ENCODE data around the gene ELL2. TPM values are rescaled to one million over a fixed set of nuclear protein-coding genes. Genes with fewer than 3 reads are reported as not detected.

Gene ELL2
- total RNA-seq, 1 donor from 2014 or later, result 14.2 TPM

DNA sequence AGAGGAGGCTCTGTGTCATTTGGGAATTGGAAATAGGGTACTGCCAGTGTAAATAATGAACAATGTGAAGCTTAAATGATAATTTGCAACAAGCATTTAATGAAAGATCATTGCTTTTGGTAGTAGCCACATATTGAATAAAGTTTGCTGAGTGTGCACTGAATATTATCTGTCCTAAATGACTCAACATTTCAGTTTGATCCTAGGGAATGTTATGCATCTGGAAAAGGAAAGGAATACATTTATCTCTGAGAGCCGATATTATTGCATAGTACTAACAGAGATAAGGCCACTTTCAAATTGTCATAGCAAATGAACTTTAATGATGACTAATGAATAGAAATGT is 8.7 kb upstream of the ELL2 start:
- Mint-ChIP-seq H3K9me3 (peaks cover 2% of the 10 kb centered on the region), H3K27me3 (ENCODE audit: insufficient read depth, low read depth) (no peaks in the 10 kb centered on the region), H3K4me1 (no peaks in the 10 kb centered on the region), H3K27ac (no peak overlapping the region), H3K36me3 (no peaks in the 10 kb centered on the region), H3K4me3 (no peak overlapping the region)
- H3K27me3 ChIP-seq, result no peaks in the 10 kb centered on the region
- no peaks in the 10 kb centered on the region for H3K79me2 ChIP-seq (ENCODE audit: low read depth)
- no peaks in the 10 kb centered on the region for H3K9me3 ChIP-seq (ENCODE audit: low read depth)
- H2AFZ ChIP-seq (replicated peaks), result no peak overlapping the region
- no peak overlapping the region for H3K4me3 ChIP-seq
- no peak for TF ChIP-seq EZH2 (IDR thresholded peaks at IDR 0.05)
- TF ChIP-seq, protein P1, sequence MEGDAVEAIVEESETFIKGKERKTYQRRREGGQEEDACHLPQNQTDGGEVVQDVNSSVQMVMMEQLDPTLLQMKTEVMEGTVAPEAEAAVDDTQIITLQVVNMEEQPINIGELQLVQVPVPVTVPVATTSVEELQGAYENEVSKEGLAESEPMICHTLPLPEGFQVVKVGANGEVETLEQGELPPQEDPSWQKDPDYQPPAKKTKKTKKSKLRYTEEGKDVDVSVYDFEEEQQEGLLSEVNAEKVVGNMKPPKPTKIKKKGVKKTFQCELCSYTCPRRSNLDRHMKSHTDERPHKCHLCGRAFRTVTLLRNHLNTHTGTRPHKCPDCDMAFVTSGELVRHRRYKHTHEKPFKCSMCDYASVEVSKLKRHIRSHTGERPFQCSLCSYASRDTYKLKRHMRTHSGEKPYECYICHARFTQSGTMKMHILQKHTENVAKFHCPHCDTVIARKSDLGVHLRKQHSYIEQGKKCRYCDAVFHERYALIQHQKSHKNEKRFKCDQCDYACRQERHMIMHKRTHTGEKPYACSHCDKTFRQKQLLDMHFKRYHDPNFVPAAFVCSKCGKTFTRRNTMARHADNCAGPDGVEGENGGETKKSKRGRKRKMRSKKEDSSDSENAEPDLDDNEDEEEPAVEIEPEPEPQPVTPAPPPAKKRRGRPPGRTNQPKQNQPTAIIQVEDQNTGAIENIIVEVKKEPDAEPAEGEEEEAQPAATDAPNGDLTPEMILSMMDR (IDR thresholded peaks at IDR 0.05), result no peak
- no peak for TF ChIP-seq EZH2phosphoT487 (IDR thresholded peaks at IDR 0.05)
- H3K27ac ChIP-seq, result no peak overlapping the region
- no peak for DNase-seq (ENCODE audit: low spot score)
- no peaks in the 10 kb centered on the region for H4K20me1 ChIP-seq (ENCODE audit: low read depth)
- H3K4me2 ChIP-seq, result no peak overlapping the region
- no peaks in the 10 kb centered on the region for H3K4me1 ChIP-seq
- no peaks in the 10 kb centered on the region for H3F3A ChIP-seq (ENCODE audit: low read depth)
- H3K36me3 ChIP-seq, result no peaks in the 10 kb centered on the region
- H3K9ac ChIP-seq, result no peak overlapping the region

- no peak overlapping the region for H3K4me3 ChIP-seq
- no peak for DNase-seq (ENCODE audit: low spot score)
- no peak overlapping the region for H2AFZ ChIP-seq (replicated peaks)
- no peaks in the 10 kb centered on the region for H3K36me3 ChIP-seq
- no peak overlapping the region for H3K27ac Mint-ChIP-seq
- no peak overlapping the region for H3K9ac ChIP-seq
- no peaks in the 10 kb centered on the region for H3K9me3 ChIP-seq (ENCODE audit: low read depth)
- no peaks in the 10 kb centered on the region for H3K4me1 Mint-ChIP-seq
- no peak overlapping the region for H3K27ac ChIP-seq
- no peaks in the 10 kb centered on the region for H3K79me2 ChIP-seq (ENCODE audit: low read depth)
- no peaks in the 10 kb centered on the region for H3F3A ChIP-seq (ENCODE audit: low read depth)
- TF ChIP-seq EZH2phosphoT487 (IDR thresholded peaks at IDR 0.05) (no peak), EZH2 (IDR thresholded peaks at IDR 0.05) (no peak)
- TF ChIP-seq, protein P1 (IDR thresholded peaks at IDR 0.05), result no peak
- no peak overlapping the region for H3K4me3 Mint-ChIP-seq
- no peaks in the 10 kb centered on the region for H4K20me1 ChIP-seq (ENCODE audit: low read depth)
- H3K27me3 Mint-ChIP-seq (ENCODE audit: insufficient read depth, low read depth), result no peaks in the 10 kb centered on the region
- H3K9me3 Mint-ChIP-seq, result peaks cover 2% of the 10 kb centered on the region
- H3K27me3 ChIP-seq, result no peaks in the 10 kb centered on the region
- H3K4me2 ChIP-seq, result no peak overlapping the region
- no peaks in the 10 kb centered on the region for H3K4me1 ChIP-seq
- H3K36me3 Mint-ChIP-seq, result no peaks in the 10 kb centered on the region
Measured at GRCh38 chr5:95969651-95970358, 8.2 kb upstream of the ELL2 start.

DNA sequence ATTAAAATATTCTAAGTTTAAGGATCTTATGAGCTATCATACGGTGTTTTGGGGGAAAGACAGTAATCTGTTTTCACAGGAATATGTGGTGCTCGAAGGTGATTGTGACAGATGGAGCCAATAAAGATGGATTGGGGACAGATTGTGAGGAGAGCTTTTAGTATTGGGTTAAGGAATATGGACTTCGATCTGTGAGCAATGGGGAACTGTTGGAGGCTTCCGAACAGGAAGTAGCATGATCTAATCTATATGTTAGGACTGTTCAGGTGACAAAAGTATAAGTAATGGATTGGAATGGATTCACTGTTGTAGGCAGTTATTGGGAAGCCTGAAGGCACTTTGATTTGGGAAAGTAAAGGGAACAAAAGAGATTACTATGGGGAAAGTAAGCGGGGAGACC is 7.4 kb upstream of the ELL2 start:
- Histone ChIP-seq H3K4me2 (no peak overlapping the region), H3K27me3 (no peaks in the 10 kb centered on the region), H3F3A (ENCODE audit: low read depth) (no peaks in the 10 kb centered on the region), H3K4me1 (no peaks in the 10 kb centered on the region), H4K20me1 (ENCODE audit: low read depth) (no peaks in the 10 kb centered on the region), H3K27ac (no peak overlapping the region), H2AFZ (replicated peaks) (no peak overlapping the region), H3K4me3 (no peak overlapping the region), H3K9ac (no peak overlapping the region), H3K36me3 (no peaks in the 10 kb centered on the region), H3K9me3 (ENCODE audit: low read depth) (no peaks in the 10 kb centered on the region), H3K79me2 (ENCODE audit: low read depth) (no peaks in the 10 kb centered on the region)
- H3K36me3 Mint-ChIP-seq, result no peaks in the 10 kb centered on the region
- DNase-seq (ENCODE audit: low spot score), result no peak
- H3K27me3 Mint-ChIP-seq (ENCODE audit: insufficient read depth, low read depth), result no peaks in the 10 kb centered on the region
- H3K4me3 Mint-ChIP-seq, result no peak overlapping the region
- no peaks in the 10 kb centered on the region for H3K4me1 Mint-ChIP-seq
- TF ChIP-seq EZH2phosphoT487 (IDR thresholded peaks at IDR 0.05), result no peak
- no peak for TF ChIP-seq EZH2 (IDR thresholded peaks at IDR 0.05)
- H3K27ac Mint-ChIP-seq, result no peak overlapping the region
- peaks cover 2% of the 10 kb centered on the region for H3K9me3 Mint-ChIP-seq

GRCh38 chr5:95967236-95967635 is 5.6 kb upstream of the ELL2 start:
- H3K9me3 ChIP-seq (ENCODE audit: low read depth), result no peaks in the 10 kb centered on the region
- H3K27ac ChIP-seq, result no peak overlapping the region
- H3K36me3 Mint-ChIP-seq, result no peaks in the 10 kb centered on the region
- H3K36me3 ChIP-seq, result no peaks in the 10 kb centered on the region
- no peak overlapping the region for H3K4me2 ChIP-seq
- H3K4me1 ChIP-seq, result no peaks in the 10 kb centered on the region
- no peak overlapping the region for H3K27ac Mint-ChIP-seq
- TF ChIP-seq, protein P1 (IDR thresholded peaks at IDR 0.05), result no peak
- TF ChIP-seq EZH2phosphoT487 (IDR thresholded peaks at IDR 0.05), result no peak
- TF ChIP-seq EZH2 (IDR thresholded peaks at IDR 0.05), result no peak
- H3K4me3 Mint-ChIP-seq, result no peak overlapping the region
- H4K20me1 ChIP-seq (ENCODE audit: low read depth), result no peaks in the 10 kb centered on the region
- H2AFZ ChIP-seq (replicated peaks), result no peak overlapping the region
- DNase-seq (ENCODE audit: low spot score), result no peak
- H3K9ac ChIP-seq, result no peak overlapping the region
- H3K4me3 ChIP-seq, result no peak overlapping the region
- H3F3A ChIP-seq (ENCODE audit: low read depth), result peaks cover 7% of the 10 kb centered on the region
- no peaks in the 10 kb centered on the region for H3K79me2 ChIP-seq (ENCODE audit: low read depth)
- no peaks in the 10 kb centered on the region for H3K27me3 ChIP-seq
- H3K9me3 Mint-ChIP-seq, result peaks cover 2% of the 10 kb centered on the region
- peaks cover 2% of the 10 kb centered on the region for H3K27me3 Mint-ChIP-seq (ENCODE audit: insufficient read depth, low read depth)
- peaks cover under 1% of the 10 kb centered on the region for H3K4me1 Mint-ChIP-seq

All from neural progenitor cell (in vitro differentiated cells).